Erythroblast (primary cell): Measurements from ENCODE around the gene ADAMTS2.

Source experiments
- GATA1 ChIP-seq: IDR thresholded peaks from 2 replicates; pipeline ENCODE4 v1.6.1; 2011; ENCODE audit warnings: low read depth, mild to moderate bottlenecking, control low read depth, low read length, moderate library complexity
- POLR2A ChIP-seq: IDR thresholded peaks from 2 replicates; pipeline ENCODE4 v1.6.1; 2011; ENCODE audit warnings: mild to moderate bottlenecking, low read length

- TF ChIP-seq POLR2A (no peak), GATA1 (no peak)
These were observed 195.2 kb downstream of the ADAMTS2 start for GRCh38 chr5:179150011-179150410.
